Activated CD4-positive, alpha-beta T cell treated with anti-CD3 and anti-CD28 coated beads for 24 hours (primary cell): ENCODE data around the gene SFXN4.

Source experiments
- DNase-seq, 2 donors: peaks; one replicate each; pipeline ENCODE4 v3.0.0-alpha.2; 2020; ENCODE audit warnings: low read depth in 2 of 2

Gene SFXN4

GRCh38 chr10:119165171-119166117 lies at the start of gene SFXN4:
Gene SFXN4, minus strand, starts transcription at chr10:119165714. Its CDS starts 67 bp downstream, at chr10:119165647.
- peak; percentile 68 to 70 for DNase-seq

GRCh38 chr10:119211625-119212441 lies 46.3 kb upstream of the SFXN4 start:
- no peak for DNase-seq

- no peak for DNase-seq
Measured at GRCh38 chr10:119211176-119211575, 45.7 kb upstream of the SFXN4 start.

GRCh38 chr10:119210633-119211032 lies 45.1 kb upstream of the SFXN4 start:
- DNase-seq = no peak

GRCh38 chr10:119209736-119210355 lies 44.3 kb upstream of the SFXN4 start:
- DNase-seq = no peak

- peak; percentile 38 to 40 for DNase-seq
Measured at GRCh38 chr10:119209035-119209735, 43.7 kb upstream of the SFXN4 start.

- DNase-seq = no peak
Measured at GRCh38 chr10:119208553-119208940, 43.0 kb upstream of the SFXN4 start.

- peak in 1 of 2 donors; percentile 15 for DNase-seq
Measured at GRCh38 chr10:119207713-119208552, 42.4 kb upstream of the SFXN4 start.

- DNase-seq = peak; percentile 85 to 91
Measured at GRCh38 chr10:119207366-119207666, 41.8 kb upstream of the SFXN4 start, which contains the start of gene GRK5. Gene GRK5, plus strand, starts transcription at chr10:119207571. Its CDS starts 347 bp downstream, at chr10:119207918.

- DNase-seq = peak; percentile 51 to 58
Measured at GRCh38 chr10:119206603-119207365, 41.3 kb upstream of the SFXN4 start.

- peak in 1 of 2 donors; percentile 25 for DNase-seq
Measured at GRCh38 chr10:119205894-119206602, 40.5 kb upstream of the SFXN4 start.

- DNase-seq = no peak
Measured at GRCh38 chr10:119203006-119203405, 37.5 kb upstream of the SFXN4 start.

GRCh38 chr10:119201233-119201632 lies 35.7 kb upstream of the SFXN4 start:
- DNase-seq = no peak

- DNase-seq = no peak
Measured at GRCh38 chr10:119199231-119199992, 33.9 kb upstream of the SFXN4 start.

GRCh38 chr10:119198438-119198837 lies 32.9 kb upstream of the SFXN4 start:
- DNase-seq = peak in 1 of 2 donors; percentile 22

GRCh38 chr10:119197921-119198320 lies 32.4 kb upstream of the SFXN4 start:
- no peak for DNase-seq

- no peak for DNase-seq
Measured at GRCh38 chr10:119191881-119192280, 26.4 kb upstream of the SFXN4 start.
